Measurements from ENCODE around the gene HOXB4. TPM values are rescaled to one million over a fixed set of nuclear protein-coding genes. Genes with fewer than 3 reads are reported as not detected.

HOXB4 gene
- total RNA-seq, 1 experiment from 2014 or later: 0.22 TPM

- no peaks in the 10 kb centered on the region for H3K9me2 ChIP-seq (replicated peaks; ENCODE audit: low read length)
- no TSS peak for BruUV-seq (replicated peaks)
- H3K9me3 ChIP-seq (ENCODE audit: low read length): no peaks in the 10 kb centered on the region
- DNase-seq (no peak), ATAC-seq (no peak)
- H3F3A ChIP-seq (ENCODE audit: low read length, unreplicated experiment): no peaks in the 10 kb centered on the region
- no peak overlapping the region for H3K4me3 ChIP-seq (ENCODE audit: low read length)
- no peaks in the 10 kb centered on the region for H3K36me3 ChIP-seq (ENCODE audit: low read depth, low read length)
- no peak overlapping the region for H3K27ac ChIP-seq (ENCODE audit: low read length)
- ChIA-PET POLR2A (ENCODE audit: unreplicated experiment) (no interaction called here), CTCF (no interaction called here)
- H3K9ac ChIP-seq (ENCODE audit: low read length): no peak overlapping the region
- H4K20me1 ChIP-seq (ENCODE audit: low read length): no peaks in the 10 kb centered on the region
- H3K79me2 ChIP-seq (ENCODE audit: low read length): no peaks in the 10 kb centered on the region; the same call in 1 of the 2 replicates
- H3K4me2 ChIP-seq (ENCODE audit: low read length): no peak overlapping the region
- H3K4me1 ChIP-seq (ENCODE audit: insufficient read depth, low read length): peaks cover 6% of the 10 kb centered on the region; the same call in 1 of the 2 replicates
- intact Hi-C loops (cut with micrococcal nuclease): no loop called here
- no peaks in the 10 kb centered on the region for H3K27me3 ChIP-seq (ENCODE audit: low read length)
- H2AFZ ChIP-seq (ENCODE audit: low read length): no peak overlapping the region
- TF ChIP-seq CTCF (conservative IDR thresholded peaks at IDR 0.05; ENCODE audit: low read depth, low read length): no peak
- no peak for TF ChIP-seq EZH2phosphoT487 (IDR thresholded peaks at IDR 0.05; ENCODE audit: borderline replicate concordance, low read length)
- TF ChIP-seq EZH2 (IDR thresholded peaks at IDR 0.05; ENCODE audit: low read length, unreplicated experiment): no peak
Measured at GRCh38 chr17:48550502-48551213, 27.5 kb downstream of the HOXB4 start.

GRCh38 chr17:48549914-48550501 is 28.1 kb downstream of the HOXB4 start:
- DNase-seq (no peak), ATAC-seq (no peak)
- no peaks in the 10 kb centered on the region; the same call in 1 of the 2 replicates for H3K79me2 ChIP-seq (ENCODE audit: low read length)

More at GRCh38 chr17:48549914-48550501, 28.1 kb downstream of the HOXB4 start:
- Histone ChIP-seq H3K27ac (ENCODE audit: low read length) (no peak overlapping the region), H3K4me2 (ENCODE audit: low read length) (no peak overlapping the region), H2AFZ (ENCODE audit: low read length) (no peak overlapping the region), H3K9me3 (ENCODE audit: low read length) (no peaks in the 10 kb centered on the region), H3K4me3 (ENCODE audit: low read length) (no peak overlapping the region), H3F3A (ENCODE audit: low read length, unreplicated experiment) (no peaks in the 10 kb centered on the region), H3K27me3 (ENCODE audit: low read length) (no peaks in the 10 kb centered on the region), H3K36me3 (ENCODE audit: low read depth, low read length) (no peaks in the 10 kb centered on the region), H3K4me1 (ENCODE audit: insufficient read depth, low read length) (peaks cover 5% of the 10 kb centered on the region; the same call in 1 of the 2 replicates), H4K20me1 (ENCODE audit: low read length) (no peaks in the 10 kb centered on the region), H3K9me2 (replicated peaks; ENCODE audit: low read length) (no peaks in the 10 kb centered on the region), H3K9ac (ENCODE audit: low read length) (no peak overlapping the region)
- BruUV-seq (replicated peaks): no TSS peak
- TF ChIP-seq EZH2phosphoT487 (IDR thresholded peaks at IDR 0.05; ENCODE audit: borderline replicate concordance, low read length) (no peak), CTCF (conservative IDR thresholded peaks at IDR 0.05; ENCODE audit: low read depth, low read length) (no peak), EZH2 (IDR thresholded peaks at IDR 0.05; ENCODE audit: low read length, unreplicated experiment) (no peak)
- CTCF ChIA-PET: no interaction called here
- POLR2A ChIA-PET (ENCODE audit: unreplicated experiment): no interaction called here
- intact Hi-C loops (cut with micrococcal nuclease): no loop called here

Data from PC-3 (cell line).